K562 (cell line): ENCODE results near the gene MYO10. TPM values are rescaled to one million over a fixed set of nuclear protein-coding genes. Genes with fewer than 3 reads are reported as not detected.
A peak's percentile ranks its signal among the peaks of the same experiment; 100 is the strongest.

Experiments used
- ATAC-seq: fragments of 200-7000 bp; cut with Tn5 transposase; 3 replicates; pipeline ENCODE4 v1.9.1; 2020; ENCODE audit warnings: moderate library complexity
- BruUV-seq: library from RNA; stranded (reverse); fragments of 400-500 nt; replicated peaks from 2 replicates; lab custom pipeline; 2021; lab: Mats Ljungman, UMichigan
- CTCF ChIA-PET: fragments of 300-600 bp; formaldehyde crosslinking; extraction: SDS; loops from one replicate; lab custom pipeline; 2021; ENCODE audit warnings: low intra/inter-chr PET ratio; lab: Yijun Ruan, JAX
- POLR2A ChIA-PET: fragments of 300-600, 350-650 bp; sonication (Branson Sonifier 250); formaldehyde crosslinking; extraction: SDS; loops from one replicate; lab custom pipeline; 2021; ENCODE audit warnings: antibody characterized with exemption, inconsistent platforms; lab: Yijun Ruan, JAX
- DNase-seq, 4 experiments: peaks; one replicate each; pipeline versions ENCODE4 v3.0.0 to v3.0.0-alpha.2; 2011 to 2018; ENCODE audit warnings: low spot score in 3 of 4, mixed read lengths in 3 of 4; ENCODE audit errors: extremely low read depth in 1 of 4
- FAIRE-seq: peaks from 2 replicates; lab custom pipeline; 2011; peaks lifted over from hg19 to GRCh38; lab: Jason Lieb, UNC
- H2AFZ ChIP-seq: 2 replicates; pipeline ENCODE4 v1.6.0; 2011; ENCODE audit warnings: low read depth, low read length, control low read depth, inconsistent platforms
- H3K27ac ChIP-seq: fragments of 200-600 bp; 3 replicates; pipeline ENCODE4 v1.8.0; 2011; ENCODE audit warnings: low read depth, mild to moderate bottlenecking, control low read depth, inconsistent platforms, low read length, moderate library complexity, mixed read lengths; ENCODE audit errors: extremely low read depth
- H3K27me3 ChIP-seq, 2 experiments: fragments of 300-600 bp in 1 of 2; 2 replicates in 1 of 2; 3 replicates in 1 of 2; pipeline versions ENCODE4 v1.6.0 to v1.8.0; 2011; ENCODE audit warnings: inconsistent platforms in 2 of 2, low read length in 2 of 2, mild to moderate bottlenecking in 1 of 2, mixed read lengths in 1 of 2, moderate library complexity in 1 of 2; ENCODE audit not compliant: control insufficient read depth in 2 of 2, insufficient read depth in 2 of 2
- H3K36me3 ChIP-seq: fragments of 300-600 bp; 3 replicates; pipeline ENCODE4 v1.8.0; 2011; ENCODE audit warnings: mild to moderate bottlenecking, low read length, inconsistent platforms; ENCODE audit not compliant: control insufficient read depth, insufficient read depth
- H3K4me1 ChIP-seq, 2 experiments: fragments of 200-600 bp in 1 of 2; replicated peaks in 1 of 2; 2 replicates in 1 of 2; 3 replicates in 1 of 2; pipeline versions ENCODE4 v1.5.1 to v1.8.0; 2011; ENCODE audit warnings: inconsistent platforms in 2 of 2, low read length in 2 of 2, mild to moderate bottlenecking in 1 of 2, mixed read lengths in 1 of 2, moderate library complexity in 1 of 2; ENCODE audit not compliant: control insufficient read depth in 2 of 2, insufficient read depth in 2 of 2
- H3K4me2 ChIP-seq: 2 replicates; pipeline ENCODE4 v1.6.1; 2011; ENCODE audit warnings: low read length, control low read depth, inconsistent platforms, mixed read lengths; ENCODE audit not compliant: insufficient read depth
- H3K4me3 ChIP-seq: fragments of 200-600 bp; sonication (generic), shearing (Covaris generic); 2 replicates; pipeline ENCODE4 v1.5.1; 2016; ENCODE audit warnings: control low read depth, inconsistent platforms
- H3K79me2 ChIP-seq: fragments of 200-600 bp; 3 replicates; pipeline ENCODE4 v1.8.0; 2011; ENCODE audit warnings: low read length, inconsistent platforms; ENCODE audit not compliant: control insufficient read depth, insufficient read depth
- H3K9ac ChIP-seq, 2 experiments: 2 replicates each; pipeline versions ENCODE4 v1.6.0 to v1.6.1; 2011; ENCODE audit warnings: low read depth in 2 of 2, low read length in 2 of 2, control low read depth in 1 of 2, inconsistent platforms in 1 of 2, mild to moderate bottlenecking in 1 of 2, mixed read lengths in 1 of 2; ENCODE audit not compliant: insufficient read depth in 1 of 2
- H3K9me1 ChIP-seq: one replicate; pipeline ENCODE4 v1.6.0; 2011; ENCODE audit warnings: inconsistent platforms, mild to moderate bottlenecking, low read length, moderate library complexity; ENCODE audit not compliant: control insufficient read depth, insufficient read depth
- H3K9me3 ChIP-seq: replicated peaks from 2 replicates; pipeline ENCODE4 v1.5.1; 2011; ENCODE audit warnings: low read depth, low read length, inconsistent platforms; ENCODE audit not compliant: control insufficient read depth, insufficient read depth
- H4K20me1 ChIP-seq: replicated peaks from 2 replicates; pipeline ENCODE4 v1.6.1; 2011; ENCODE audit warnings: low read length, inconsistent platforms, mixed read lengths; ENCODE audit not compliant: control insufficient read depth, insufficient read depth
- BDP1 ChIP-seq: IDR thresholded peaks from 3 replicates; pipeline ENCODE4 v1.6.1; 2011; ENCODE audit not compliant: insufficient read length, insufficient read depth
- ZBTB40 ChIP-seq, 2 experiments: fragments of 450-650 bp in 1 of 2; sonication (generic) in 1 of 2; formaldehyde crosslinking in 1 of 2; IDR thresholded peaks; 2 replicates each; pipeline versions ENCODE4 v1.7.1 to v1.9.0; 2016 to 2022; ENCODE audit warnings: inconsistent platforms in 1 of 2, mild to moderate bottlenecking in 1 of 2, missing genetic modification reagents in 1 of 2
- WGBS: fragments of 100-300 bp; shearing (Covaris generic); methylation state at CpG from one replicate; pipeline ENCODE4 v1.1.6; 2016; ENCODE audit warnings: low coverage, mixed read lengths; ENCODE audit not compliant: insufficient coverage; ENCODE audit errors: missing lambda C conversion rate; 5-methylcytosine and 5-hydroxymethylcytosine counted together
- in situ Hi-C: fragments of 300-500 bp; cut with MboI; formaldehyde crosslinking; loops from 4 replicates; pipeline ENCODE4 v1.15.0; 2018; ENCODE audit warnings: inconsistent platforms, mixed read lengths
- intact Hi-C: fragments of 100-400 bp; cut with micrococcal nuclease; formaldehyde crosslinking; loops from 2 replicates; pipeline ENCODE4 v1.14.2; 2022
- polyA plus RNA-seq, 8 experiments: library from polyadenylated mRNA; depleted of rRNA in 4 of 8; stranded (reverse) in 5 of 8; unstranded in 3 of 8; fragments of >200 nt; fragmentation: Nextera tagmentation in 2 of 8; fragmentation: Illumina TruSeq in 1 of 8; extraction: Ambion mirVana in 2 of 8; extraction: Trizol in 1 of 8; gene quantifications; 2 replicates each; pipeline versions ENCODE4 v1.2.1 to v1.2.3, GENCODE V29; 2011 to 2014; ENCODE audit warnings: inconsistent platforms in 1 of 8, missing spikeins in 1 of 8
- total RNA-seq, 7 experiments: library from RNA; depleted of rRNA in 6 of 7; stranded (reverse); fragments of >200 nt in 6 of 7; fragmentation: Illumina TruSeq in 2 of 7; extraction: Trizol in 2 of 7; gene quantifications; 2 replicates each; pipeline versions ENCODE4 v1.2.1 to v1.2.3, GENCODE V29; 2011 to 2021; ENCODE audit warnings: low replicate concordance in 1 of 7

Gene MYO10
- total and polyA plus RNA-seq, 9 of the 15 experiments (the other 6 are each of a cell fraction or from before 2014, with no cell fraction given) = 0.04 to 0.24 TPM; not detected in 7

DNA sequence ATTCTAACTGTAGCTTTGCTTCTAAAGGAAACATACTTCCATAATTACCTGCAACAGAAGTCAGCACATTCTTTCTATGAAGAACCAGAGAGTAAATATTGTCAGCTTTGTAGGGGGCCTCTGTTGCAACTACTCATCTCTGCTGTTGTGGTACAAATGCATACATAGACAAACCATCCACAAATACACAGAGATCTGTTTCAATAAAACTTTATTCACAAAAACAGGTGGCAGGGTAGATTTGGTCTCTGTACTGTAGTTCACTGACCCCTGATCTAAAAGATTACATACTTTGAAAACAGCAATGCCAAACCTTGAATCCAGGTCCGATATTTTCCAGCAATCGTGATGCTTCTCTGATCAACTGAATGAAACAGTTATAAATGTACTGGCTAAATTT is 274.4 kb downstream of the MYO10 start:
- intact Hi-C loops = loop anchor here (10.0 kb wide), 1 partner anchor 177 kb away; no protein-coding TSS in a partner anchor
- Histone ChIP-seq H3K4me1 (no peaks in the 10 kb centered on the region), H3K27me3 (peaks cover 0 to 6% of the 10 kb centered on the region in 2 experiments; a peak in 3 of 5 replicates), H3K36me3 (no peaks in the 10 kb centered on the region), H3K4me2 (no peak overlapping the region), H3K79me2 (no peaks in the 10 kb centered on the region), H3K4me3 (no peak overlapping the region), H3K9ac (no peak overlapping the region), H3K9me3 (no peaks in the 10 kb centered on the region), H2AFZ (no peak overlapping the region), H4K20me1 (no peaks in the 10 kb centered on the region), H3K9me1 (no peaks in the 10 kb centered on the region), H3K27ac (no peak overlapping the region)
- peak; percentile 81 for TF ChIP-seq ZBTB40 (IDR thresholded peaks at IDR 0.05)
- TF ChIP-seq ZBTB40 (CRISPR knock-in tag; IDR thresholded peaks at IDR 0.05) = no peak
- TF ChIP-seq BDP1 = no peak
- ATAC-seq (no peak), DNase-seq (no peak), FAIRE-seq (no peak)
- CTCF ChIA-PET = no interaction called here
- in situ Hi-C loops = no loop called here
- BruUV-seq = no TSS peak
- WGBS = 0% methylated on average over 2 of the region's 2 CpGs
- POLR2A ChIA-PET = no interaction called here
